Measurements from ENCODE around the gene PLS1.

GRCh38 chr3:142641504-142641903 lies 45.3 kb downstream of the PLS1 start:
- no peak for TF ChIP-seq CTCF (IDR thresholded peaks at IDR 0.05)
- TF ChIP-seq EZH2 (IDR thresholded peaks at IDR 0.05), result no peak
- no peak for TF ChIP-seq EZH2phosphoT487 (IDR thresholded peaks at IDR 0.05)

Data from neural progenitor cell (in vitro differentiated cells).